ENCODE results near the gene PIP5KL1. TPM values are rescaled to one million over a fixed set of nuclear protein-coding genes. Genes with fewer than 3 reads are reported as not detected.

Gene PIP5KL1
- total and polyA plus RNA-seq, 2 donors (not counting 3 experiments of a cell fraction or from before 2014, with no cell fraction given) = 1.5 to 2.9 TPM

GRCh38 chr9:127941062-127941960 lies 10.7 kb upstream of the PIP5KL1 start:
- DNase-seq (ENCODE audit: low read depth, low spot score) = no peak

More at GRCh38 chr9:127941062-127941960, 10.7 kb upstream of the PIP5KL1 start:
- Histone ChIP-seq H3K27me3 (ENCODE audit: control insufficient read depth in 2 of 2, insufficient read depth in 2 of 2, low read length in 2 of 2) (no peaks in the 10 kb centered on the region), H3K4me1 (ENCODE audit: control insufficient read depth, extremely low read depth, insufficient read depth, low read length) (peaks cover 15% of the 10 kb centered on the region), H3K79me2 (ENCODE audit: control insufficient read depth, insufficient read depth, low read length) (peaks cover 12% of the 10 kb centered on the region), H3K9me1 (replicated peaks; ENCODE audit: control insufficient read depth, extremely low read depth, insufficient read depth, low read length) (no peaks in the 10 kb centered on the region), H4K20me1 (replicated peaks; ENCODE audit: control insufficient read depth, extremely low read depth, insufficient read depth, low read length) (no peaks in the 10 kb centered on the region), H3K4me2 (ENCODE audit: insufficient read depth, low read length) (no peak overlapping the region), H3K36me3 (ENCODE audit: control insufficient read depth in 2 of 2, extremely low read depth in 1 of 2, insufficient read depth in 2 of 2, low read length in 2 of 2) (peaks cover 0 to 5% of the 10 kb centered on the region in 2 experiments), H3K9ac (replicated peaks; ENCODE audit: extremely low read depth, insufficient read depth, low read length) (no peak overlapping the region), H3K27ac (ENCODE audit: insufficient read depth, low read depth, low read length) (no peak overlapping the region), H3K4me3 (replicated peaks in 1 of 3; ENCODE audit: insufficient read depth in 1 of 3, low read depth in 1 of 3, low read length in 3 of 3) (no peak overlapping the region), H3K9me3 (replicated peaks; ENCODE audit: control insufficient read depth, insufficient read depth, low read length) (no peaks in the 10 kb centered on the region), H2AFZ (ENCODE audit: low read depth, low read length) (no peak overlapping the region)
- intact Hi-C loops (cut with micrococcal nuclease) (no loop called here), dilution Hi-C loops (cut with MboI; ENCODE audit: extremely low pct_ligation_motif_present, low sequenced_read_pairs) (no loop called here)
- POLR2A ChIA-PET = no interaction called here
- CTCF ChIA-PET = interaction anchor here (1.2 to 6.5 kb wide), 9 partner anchors 11 to 176 kb away, joined by 3 to 203 read pairs (median 10); partner anchors contain the start of genes EEIG1 and PIP5KL1
- no TSS peak for BruUV-seq (replicated peaks)
- TF ChIP-seq FOS (IDR thresholded peaks at IDR 0.05; ENCODE audit: borderline replicate concordance, insufficient read depth, low read length) (no peak), MAX (IDR thresholded peaks at IDR 0.05; ENCODE audit: insufficient read depth, insufficient read length) (no peak), POLR2AphosphoS5 (IDR thresholded peaks at IDR 0.05; ENCODE audit: insufficient read depth, low read depth, low read length) (no peak), JUN (IDR thresholded peaks at IDR 0.05; ENCODE audit: borderline replicate concordance, insufficient read depth, insufficient read length, low read depth) (no peak), POLR2A (IDR thresholded peaks at IDR 0.05; ENCODE audit: low read depth, low read length) (no peak), EZH2 (IDR thresholded peaks at IDR 0.05; ENCODE audit: borderline replicate concordance, low read depth, low read length, severe bottlenecking) (no peak), CTCF (IDR thresholded peaks at IDR 0.05; ENCODE audit: extremely low read depth in 1 of 2, insufficient read depth in 1 of 2, low read depth in 1 of 2, low read length in 2 of 2) (no peak), MYC (IDR thresholded peaks at IDR 0.05; ENCODE audit: low read depth, low read length) (no peak), GATA2 (IDR thresholded peaks at IDR 0.05; ENCODE audit: insufficient read depth, insufficient read length, low read depth, low read length) (no peak)
- no peak for FAIRE-seq

All from endothelial cell of umbilical vein (primary cell).